NT2/D1 (cell line): ENCODE measurements around the gene MBOAT2.
"Not testable (repeated sequence)": the region's sequence is repeated elsewhere in the genome, so short reads cannot be mapped to it uniquely, and the experiment has no call there.

Experiments used
- YY1 ChIP-seq: IDR thresholded peaks from 2 replicates; pipeline ENCODE4 v1.6.1; 2011; ENCODE audit not compliant: insufficient read length, insufficient read depth
- ZNF274 ChIP-seq: IDR thresholded peaks from 2 replicates; pipeline ENCODE4 v1.6.1; 2011; ENCODE audit warnings: mild to moderate bottlenecking, low read depth, low read length

DNA sequence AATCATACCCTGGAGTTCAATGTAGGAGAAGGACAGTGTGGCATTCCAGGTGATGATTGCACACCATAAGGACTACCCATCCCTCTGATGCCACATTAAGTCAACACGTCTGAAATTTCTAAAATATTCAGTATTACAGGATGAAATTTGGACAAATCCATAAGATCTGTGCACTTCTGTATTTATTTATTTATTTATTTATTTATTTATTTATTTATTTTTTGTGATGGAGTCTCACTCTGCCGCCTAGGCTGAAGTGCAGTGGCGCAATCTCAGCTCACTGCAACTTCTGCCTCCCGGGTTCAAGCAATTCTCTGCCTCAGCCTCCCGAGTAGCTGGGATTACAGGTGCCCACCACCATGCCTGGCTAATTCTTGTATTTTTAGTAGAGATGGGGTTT lies 48.0 kb upstream of the MBOAT2 start:
- not testable (repeated sequence) for TF ChIP-seq ZNF274, YY1
